RPMI8226 (cell line): ENCODE measurements around the gene RBM43.
"Not testable (repeated sequence)": the region's sequence is repeated elsewhere in the genome, so short reads cannot be mapped to it uniquely, and the experiment has no call there.

ENCODE experiments used
- DNase-seq: peaks from one replicate; pipeline ENCODE4 v3.0.0-alpha.2; 2015

RBM43 gene

GRCh38 chr2:151261231-151261976, at the start of gene RBM43:
Gene RBM43 (minus strand): TSS chr2:151261863. CDS start chr2:151261727, 136 bp downstream.
- DNase-seq, result peak; percentile 94

- not testable (repeated sequence) for DNase-seq
Measured at GRCh38 chr2:151310313-151310712, 48.6 kb upstream of the RBM43 start.

- DNase-seq, result no peak
Measured at GRCh38 chr2:151306621-151307020, 45.0 kb upstream of the RBM43 start.

GRCh38 chr2:151305129-151305691, 43.5 kb upstream of the RBM43 start:
- no peak for DNase-seq

GRCh38 chr2:151302879-151303278, 41.2 kb upstream of the RBM43 start:
- DNase-seq, result no peak

GRCh38 chr2:151302404-151302803, 40.7 kb upstream of the RBM43 start:
- no peak for DNase-seq

- no peak for DNase-seq
Measured at GRCh38 chr2:151299920-151300539, 38.4 kb upstream of the RBM43 start.

GRCh38 chr2:151297882-151298281, 36.2 kb upstream of the RBM43 start:
- DNase-seq, result peak; percentile 5

- not testable (repeated sequence) for DNase-seq
Measured at GRCh38 chr2:151295926-151296325, 34.3 kb upstream of the RBM43 start.

GRCh38 chr2:151292546-151292945, 30.9 kb upstream of the RBM43 start:
- DNase-seq, result no peak

- DNase-seq, result no peak
Measured at GRCh38 chr2:151292141-151292540, 30.5 kb upstream of the RBM43 start.

GRCh38 chr2:151291224-151291623, 29.6 kb upstream of the RBM43 start:
- DNase-seq, result no peak

- peak; percentile 32 for DNase-seq
Measured at GRCh38 chr2:151289972-151290866, 28.6 kb upstream of the RBM43 start.

- DNase-seq, result no peak
Measured at GRCh38 chr2:151287513-151288250, 26.0 kb upstream of the RBM43 start.

- no peak for DNase-seq
Measured at GRCh38 chr2:151282401-151282800, 20.7 kb upstream of the RBM43 start.

GRCh38 chr2:151280271-151280670, 18.6 kb upstream of the RBM43 start:
- no peak for DNase-seq

- no peak for DNase-seq
Measured at GRCh38 chr2:151278487-151278886, 16.8 kb upstream of the RBM43 start.

- no peak for DNase-seq
Measured at GRCh38 chr2:151277067-151277466, 15.4 kb upstream of the RBM43 start.

GRCh38 chr2:151275291-151275690, 13.6 kb upstream of the RBM43 start:
- DNase-seq, result no peak

GRCh38 chr2:151271824-151272223, 10.2 kb upstream of the RBM43 start:
- DNase-seq, result no peak

- no peak for DNase-seq
Measured at GRCh38 chr2:151269798-151270568, 8.3 kb upstream of the RBM43 start.

GRCh38 chr2:151268085-151268484, 6.4 kb upstream of the RBM43 start:
- DNase-seq, result no peak
